SH-SY5Y (cell line): ENCODE data around the gene SLC35A3.

ENCODE experiments used
- GATA2 ChIP-seq: IDR thresholded peaks from 2 replicates; pipeline ENCODE4 v1.6.1; 2011; ENCODE audit warnings: mild to moderate bottlenecking, low read depth, low read length
- GATA3 ChIP-seq: IDR thresholded peaks from 2 replicates; pipeline ENCODE4 v1.6.1; 2011; ENCODE audit warnings: low read depth, mild to moderate bottlenecking, low read length, moderate library complexity

- no peak for TF ChIP-seq GATA2
- TF ChIP-seq GATA3 = no peak
These were observed 1.6 kb upstream of the SLC35A3 start for GRCh38 chr1:99968214-99968613.
